GM21723 (cell line): Measurements from ENCODE around the gene MAP1LC3B.
"Not testable (repeated sequence)": the region's sequence is repeated elsewhere in the genome, so short reads cannot be mapped to it uniquely, and the experiment has no call there.

Source experiments
- ATAC-seq: cut with Tn5 transposase; IDR thresholded peaks from one replicate; pipeline ENCODE4 v1.9.1; 2021; ENCODE audit warnings: mild to moderate bottlenecking, moderate library complexity; ENCODE audit not compliant: unreplicated experiment

The MAP1LC3B gene

GRCh38 chr16:87380403-87380802 lies 11.7 kb upstream of the MAP1LC3B start:
- no peak for ATAC-seq

- ATAC-seq: no peak
Observed at GRCh38 chr16:87380881-87381280, 11.3 kb upstream of the MAP1LC3B start.

GRCh38 chr16:87382023-87382785 lies 9.9 kb upstream of the MAP1LC3B start:
- ATAC-seq: no peak

- peak; percentile 44 for ATAC-seq
Observed at GRCh38 chr16:87383505-87384161, 8.5 kb upstream of the MAP1LC3B start, which contains the start of gene FBXO31. FBXO31 (minus strand) TSS chr16:87383776; CDS start chr16:87383744, 32 bp downstream.

GRCh38 chr16:87384162-87384874 lies 7.8 kb upstream of the MAP1LC3B start:
- peak; percentile 9 for ATAC-seq

GRCh38 chr16:87384875-87385167 lies 7.3 kb upstream of the MAP1LC3B start:
- ATAC-seq: not testable (repeated sequence)

GRCh38 chr16:87387942-87388817 lies 4.0 kb upstream of the MAP1LC3B start:
- ATAC-seq: peak; percentile 55

GRCh38 chr16:87388818-87389134 lies 3.4 kb upstream of the MAP1LC3B start:
- no peak for ATAC-seq

- ATAC-seq: no peak
Observed at GRCh38 chr16:87389245-87389644, 2.9 kb upstream of the MAP1LC3B start.

GRCh38 chr16:87389914-87390313 lies 2.2 kb upstream of the MAP1LC3B start:
- ATAC-seq: not testable (repeated sequence)

GRCh38 chr16:87390641-87391323 lies 1.4 kb upstream of the MAP1LC3B start:
- ATAC-seq: no peak

GRCh38 chr16:87391324-87391949 lies 699 bp upstream of the MAP1LC3B start:
- no peak for ATAC-seq

- no peak for ATAC-seq
Observed at GRCh38 chr16:87392821-87393679, 914 bp downstream of the MAP1LC3B start.

- ATAC-seq: no peak
Observed at GRCh38 chr16:87393680-87394055, 1.5 kb downstream of the MAP1LC3B start.

GRCh38 chr16:87395181-87395842 lies 3.2 kb downstream of the MAP1LC3B start:
- ATAC-seq: no peak

GRCh38 chr16:87404764-87405625 lies 12.9 kb downstream of the MAP1LC3B start:
- no peak for ATAC-seq

- no peak for ATAC-seq
Observed at GRCh38 chr16:87406495-87407088, 14.5 kb downstream of the MAP1LC3B start.
